Jurkat, Clone E6-1 (cell line): ENCODE measurements around the gene AGBL4.
A peak's percentile ranks its signal among the peaks of the same experiment; 100 is the strongest.

Source experiments
- DNase-seq: peaks from one replicate; pipeline ENCODE4 v3.0.0-alpha.2; 2011; ENCODE audit warnings: low read depth, low spot score
- H3K4me3 ChIP-seq: 2 replicates; pipeline ENCODE4 v1.5.1; 2011; ENCODE audit warnings: mild to moderate bottlenecking, low read length, control low read depth, moderate library complexity

The AGBL4 gene

GRCh38 chr1:48882020-48882419, 1141.7 kb downstream of the AGBL4 start:
- H3K4me3 ChIP-seq: no peak overlapping the region
- no peak for DNase-seq

- H3K4me3 ChIP-seq: no peak overlapping the region
- no peak for DNase-seq
These were observed 1145.4 kb downstream of the AGBL4 start for GRCh38 chr1:48878191-48878940.

GRCh38 chr1:48876330-48876785, 1147.4 kb downstream of the AGBL4 start:
- no peak for DNase-seq
- H3K4me3 ChIP-seq: no peak overlapping the region

- DNase-seq: no peak
- no peak overlapping the region for H3K4me3 ChIP-seq
These were observed 1148.0 kb downstream of the AGBL4 start for GRCh38 chr1:48875552-48876329.

- DNase-seq: no peak
- H3K4me3 ChIP-seq: no peak overlapping the region
These were observed 1149.8 kb downstream of the AGBL4 start for GRCh38 chr1:48873944-48874343.

GRCh38 chr1:48870596-48870995, 1153.2 kb downstream of the AGBL4 start:
- DNase-seq: peak; percentile 45

GRCh38 chr1:48869116-48869893, 1154.4 kb downstream of the AGBL4 start:
- DNase-seq: no peak
- no peak overlapping the region for H3K4me3 ChIP-seq

More at GRCh38 chr1:48870596-48870995, 1153.2 kb downstream of the AGBL4 start:
- no peak overlapping the region for H3K4me3 ChIP-seq

GRCh38 chr1:48864913-48865312, 1158.8 kb downstream of the AGBL4 start:
- H3K4me3 ChIP-seq: no peak overlapping the region
- no peak for DNase-seq

- no peak overlapping the region for H3K4me3 ChIP-seq
- DNase-seq: no peak
These were observed 1164.3 kb downstream of the AGBL4 start for GRCh38 chr1:48859456-48859855.

GRCh38 chr1:48858200-48858920, 1165.4 kb downstream of the AGBL4 start:
- no peak for DNase-seq
- no peak overlapping the region for H3K4me3 ChIP-seq

GRCh38 chr1:48853006-48853405, 1170.7 kb downstream of the AGBL4 start:
- no peak overlapping the region for H3K4me3 ChIP-seq
- DNase-seq: no peak

- no peak for DNase-seq
- no peak overlapping the region for H3K4me3 ChIP-seq
These were observed 1172.1 kb downstream of the AGBL4 start for GRCh38 chr1:48851638-48852037.

GRCh38 chr1:48848035-48848434, 1175.7 kb downstream of the AGBL4 start:
- DNase-seq: no peak
- no peak overlapping the region for H3K4me3 ChIP-seq

- H3K4me3 ChIP-seq: no peak overlapping the region
- DNase-seq: no peak
These were observed 1177.3 kb downstream of the AGBL4 start for GRCh38 chr1:48846441-48846840.

- no peak overlapping the region for H3K4me3 ChIP-seq
- DNase-seq: no peak
These were observed 1179.6 kb downstream of the AGBL4 start for GRCh38 chr1:48844187-48844586.

- no peak for DNase-seq
- H3K4me3 ChIP-seq: no peak overlapping the region
These were observed 1181.8 kb downstream of the AGBL4 start for GRCh38 chr1:48841966-48842365.

- H3K4me3 ChIP-seq: no peak overlapping the region
- DNase-seq: no peak
These were observed 1182.3 kb downstream of the AGBL4 start for GRCh38 chr1:48841461-48841860.

GRCh38 chr1:48831120-48831978, 1192.4 kb downstream of the AGBL4 start:
- DNase-seq: no peak
- H3K4me3 ChIP-seq: no peak overlapping the region
